ENCODE results near the gene PIH1D2.
"Not testable (repeated sequence)": the region's sequence is repeated elsewhere in the genome, so short reads cannot be mapped to it uniquely, and the experiment has no call there.

The PIH1D2 gene

DNA sequence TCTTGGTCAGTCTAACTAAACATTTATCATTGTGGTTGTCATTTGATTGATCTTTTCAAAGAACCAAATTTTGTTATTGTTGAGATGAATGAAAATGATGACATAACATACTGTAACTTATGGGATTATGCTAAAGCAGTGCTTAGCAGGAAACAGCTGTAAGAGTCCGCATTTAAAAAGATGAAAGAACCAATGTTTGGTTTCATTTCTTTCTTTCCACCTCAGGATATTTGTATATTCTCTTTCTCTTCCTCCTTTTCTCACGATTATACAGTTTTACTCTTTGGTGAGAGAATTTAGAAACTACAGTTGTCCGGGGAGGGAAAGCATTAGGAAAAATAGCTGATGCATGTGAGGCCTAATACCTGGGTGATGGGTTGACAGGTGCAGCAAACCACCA lies 23.1 kb downstream of the PIH1D2 start:
- no peak for DNase-seq

DNA sequence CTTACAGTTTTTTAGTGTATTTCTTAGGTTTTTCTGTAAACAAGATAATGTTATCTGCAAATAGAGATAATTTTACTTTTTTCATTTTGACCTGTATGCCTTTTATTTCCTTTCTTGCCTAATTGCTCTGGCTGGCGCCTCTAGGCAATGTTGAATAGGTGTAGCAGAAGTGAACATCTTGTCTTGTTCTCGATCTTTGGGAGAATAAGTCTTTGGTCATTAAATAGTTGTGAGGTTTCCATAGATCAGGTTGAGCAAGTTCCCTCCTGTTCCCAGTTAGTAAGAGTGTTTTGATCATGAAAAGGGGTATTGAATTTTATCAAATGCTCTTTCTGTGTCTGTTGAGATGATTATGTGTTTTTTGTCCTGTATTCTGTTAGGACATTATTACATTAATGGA lies 24.0 kb downstream of the PIH1D2 start:
- DNase-seq = no peak

DNA sequence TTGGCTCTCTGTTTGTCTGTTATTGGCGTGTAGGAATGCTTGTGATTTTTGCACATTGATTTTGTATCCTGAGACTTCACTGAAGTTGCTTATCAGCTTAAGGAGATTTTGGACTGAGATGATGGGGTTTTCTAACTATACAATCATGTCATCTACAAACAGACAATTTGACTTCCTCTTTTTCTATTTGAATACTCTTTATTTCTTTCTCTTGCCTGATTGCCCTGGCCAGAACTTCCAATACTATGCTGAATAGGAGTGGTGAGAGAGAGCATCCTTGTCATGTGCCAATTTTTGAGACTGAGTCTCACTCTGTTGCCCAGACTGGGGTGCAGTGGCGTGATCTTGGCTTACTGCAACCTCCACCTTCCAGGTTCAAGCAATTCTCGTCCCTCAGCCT lies 25.6 kb downstream of the PIH1D2 start:
- DNase-seq = not testable (repeated sequence)

DNA sequence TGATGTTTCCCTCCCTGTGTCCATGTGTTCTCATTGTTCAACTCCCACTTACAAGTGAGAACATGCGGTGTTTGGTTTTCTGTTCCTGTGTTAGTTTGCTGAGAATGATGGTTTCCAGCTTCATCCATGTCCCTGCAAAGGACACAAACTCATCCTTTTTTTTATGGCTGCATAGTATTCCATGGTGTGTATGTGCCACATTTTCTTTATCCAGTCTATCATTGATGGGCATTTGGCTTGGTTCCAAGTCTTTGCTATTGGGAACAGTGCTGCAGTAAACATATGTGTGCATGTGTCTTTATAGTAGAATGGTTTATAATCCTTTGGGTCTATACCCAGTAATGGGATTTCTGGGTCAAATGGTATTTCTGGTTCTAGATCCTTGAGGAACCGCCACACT lies 27.2 kb downstream of the PIH1D2 start:
- not testable (repeated sequence) for DNase-seq

DNA sequence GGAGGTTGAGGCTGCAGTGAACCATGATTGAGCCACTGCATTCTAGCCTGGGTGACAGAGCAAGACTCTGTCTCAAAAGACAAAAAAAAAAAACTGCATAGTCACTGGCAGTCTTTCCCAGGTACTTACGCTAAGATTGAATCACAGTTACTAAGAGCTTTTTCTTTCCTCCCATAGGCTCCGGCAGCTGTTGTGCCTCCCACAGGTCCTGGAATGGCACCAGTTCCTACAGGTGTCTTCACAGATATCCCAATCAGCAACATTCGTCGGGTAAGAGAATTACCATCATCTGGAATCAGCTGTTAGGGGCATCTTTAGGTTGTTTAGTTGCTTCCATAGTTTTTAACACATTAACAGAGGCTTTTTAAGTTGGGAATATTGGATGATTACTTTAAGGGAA lies 28.9 kb downstream of the PIH1D2 start:
- DNase-seq = no peak

DNA sequence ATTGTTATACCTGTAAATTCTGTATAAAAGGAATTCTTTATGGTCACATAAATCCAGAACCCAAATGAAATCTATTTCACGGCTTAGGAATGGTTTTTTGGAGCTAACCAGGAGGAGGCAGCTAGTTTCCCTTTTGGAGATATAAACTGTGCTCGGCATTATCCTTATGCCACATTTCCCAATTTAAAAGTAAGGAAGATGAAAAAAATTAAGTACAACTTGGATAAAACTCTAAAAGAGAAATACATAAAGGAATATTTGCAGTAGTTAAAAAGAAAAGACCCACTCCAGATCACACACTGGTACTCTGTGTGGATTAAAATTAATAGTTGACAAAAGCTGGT lies 30.9 kb downstream of the PIH1D2 start:
- DNase-seq = no peak

DNA sequence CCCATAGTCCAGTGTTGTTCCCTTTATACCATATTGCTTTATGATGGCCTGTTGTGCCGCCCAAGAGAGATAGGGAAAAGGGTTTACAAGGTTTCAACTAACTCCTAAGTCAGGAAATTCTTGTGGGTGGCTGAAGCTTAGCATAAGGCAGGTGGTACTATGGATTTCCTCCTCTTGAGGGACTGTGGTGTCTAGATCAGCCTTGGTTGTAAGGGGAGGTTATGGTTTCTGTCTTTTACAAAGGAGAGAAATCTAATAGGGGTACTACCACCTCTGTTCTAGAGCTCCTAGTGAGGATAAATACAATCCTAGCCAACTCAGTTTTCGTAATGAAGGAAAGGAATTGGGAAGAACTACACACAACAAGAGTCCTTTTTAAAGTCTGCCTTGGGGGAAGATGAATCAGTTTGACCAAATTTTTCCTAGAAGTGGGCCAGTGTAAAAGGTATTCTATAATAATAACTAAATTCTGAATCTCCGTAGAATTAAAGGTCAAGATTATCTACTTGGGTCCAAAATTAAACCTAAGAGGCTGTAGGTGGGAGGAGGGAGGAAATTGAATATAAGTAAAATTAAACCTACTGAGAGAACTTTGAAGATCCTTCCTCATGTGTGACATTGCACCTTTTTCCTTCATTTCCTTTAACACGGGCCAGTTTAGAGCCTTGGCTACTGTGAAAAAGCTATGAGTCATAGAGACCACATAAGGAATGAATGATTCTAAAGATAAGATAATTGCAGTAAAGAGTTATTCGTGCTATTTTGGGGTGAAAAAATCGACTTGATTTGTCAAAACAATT lies 31.5 kb downstream of the PIH1D2 start:
- DNase-seq = no peak

DNA sequence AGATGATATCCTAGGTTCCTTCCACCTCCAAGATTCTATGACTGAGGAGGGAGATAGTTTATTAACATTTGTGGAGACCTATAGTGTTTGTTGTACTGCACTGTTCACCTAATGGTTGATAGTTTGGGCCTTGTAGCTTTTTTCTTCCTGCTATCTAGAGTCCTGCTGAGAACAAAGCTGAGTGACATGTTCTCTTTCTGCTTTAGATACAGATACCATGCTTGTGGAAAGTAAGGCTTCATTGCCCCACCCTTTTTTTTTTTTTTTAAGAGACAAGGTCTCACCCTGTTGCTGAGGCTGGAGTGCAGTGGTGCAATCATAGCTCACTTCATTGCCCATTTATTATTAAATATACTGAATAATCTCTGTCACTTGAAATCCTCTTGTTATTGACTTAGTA lies 36.3 kb downstream of the PIH1D2 start:
- DNase-seq = no peak

DNA sequence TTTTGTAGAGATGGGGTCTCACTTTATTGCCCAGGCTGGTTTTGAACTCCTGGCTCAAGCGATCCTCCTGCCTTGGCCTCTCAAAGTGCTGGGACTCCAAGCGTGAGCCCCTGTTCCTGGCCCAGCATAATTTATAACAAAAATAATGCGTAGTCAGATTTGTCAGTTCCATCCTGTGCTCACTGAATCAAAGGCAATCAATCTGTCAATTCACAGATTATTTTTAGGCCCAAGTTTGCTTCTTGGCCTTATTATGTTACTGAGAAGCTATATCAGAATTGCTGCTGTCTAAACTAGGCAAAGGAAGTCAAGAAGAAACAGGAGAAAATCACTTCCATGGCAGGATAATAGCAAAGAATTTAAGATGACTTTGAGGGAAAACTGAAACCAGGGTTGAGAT lies 39.9 kb downstream of the PIH1D2 start:
- DNase-seq = no peak

DNA sequence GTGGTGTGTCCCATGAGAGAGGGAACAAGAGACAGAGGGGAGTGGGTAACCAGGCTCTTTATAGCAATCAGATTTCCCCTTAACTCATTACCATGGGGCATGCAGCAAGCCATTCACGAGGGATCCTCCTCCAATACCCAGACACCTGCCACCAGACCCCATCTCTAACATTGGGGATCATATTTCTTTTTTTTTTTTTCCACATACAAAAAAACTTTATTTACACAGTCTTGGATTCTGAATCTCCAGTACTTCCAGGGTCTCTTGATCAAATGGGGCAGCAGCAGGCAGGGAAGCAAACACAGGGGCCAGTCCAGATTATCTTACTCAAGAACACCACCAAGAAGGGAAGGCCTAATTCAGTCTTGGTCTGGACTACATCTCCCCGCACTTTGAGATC lies 44.4 kb downstream of the PIH1D2 start:
- DNase-seq = no peak

DNA sequence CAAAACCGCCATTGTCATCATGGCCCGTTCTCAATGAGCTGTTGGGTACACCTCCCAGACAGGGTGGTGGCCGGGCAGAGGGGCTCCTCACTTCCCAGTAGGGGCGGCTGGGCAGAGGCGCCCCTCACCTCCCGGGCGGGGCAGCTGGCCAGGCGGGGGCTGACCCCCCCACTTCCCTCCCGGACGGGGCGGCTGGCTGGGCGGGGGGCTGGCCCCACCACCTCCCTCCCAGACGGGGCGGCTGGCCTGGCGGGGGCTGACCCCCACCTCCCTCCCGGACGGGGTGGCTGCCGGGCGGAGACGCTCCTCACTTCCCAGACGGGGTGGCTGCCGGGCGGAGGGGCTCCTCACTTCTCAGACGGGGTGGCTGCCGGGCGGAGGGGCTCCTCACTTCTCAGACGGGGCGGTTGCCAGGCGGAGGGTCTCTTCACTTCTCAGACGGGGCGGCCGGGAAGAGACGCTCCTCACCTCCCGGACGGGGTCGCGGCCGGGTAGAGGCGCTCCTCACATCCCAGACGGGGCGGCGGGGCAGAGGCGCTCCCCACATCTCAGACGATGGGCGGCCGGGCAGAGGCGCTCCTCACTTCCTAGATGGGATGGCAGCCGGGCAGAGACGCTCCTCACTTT lies 46.9 kb downstream of the PIH1D2 start:
- DNase-seq = not testable (repeated sequence)

DNA sequence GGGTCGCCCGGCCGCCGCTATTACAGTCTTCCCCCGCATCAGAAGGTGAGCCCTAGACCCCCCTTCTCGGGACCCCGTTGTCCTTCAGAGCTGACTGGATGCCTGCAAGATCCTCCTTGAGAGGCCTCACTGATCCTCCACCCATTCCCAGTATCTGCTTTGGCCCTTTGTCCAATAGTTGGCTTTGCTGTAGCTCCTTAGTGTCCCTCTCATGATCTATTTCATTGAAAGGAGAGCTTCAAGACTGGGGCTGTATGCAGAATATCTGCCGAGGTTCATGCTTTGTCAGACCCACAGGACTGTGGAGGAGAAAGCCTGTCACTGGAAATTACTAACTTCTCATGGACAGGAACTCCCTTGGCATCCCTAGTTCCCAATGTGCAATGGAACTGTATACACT lies 48.1 kb downstream of the PIH1D2 start:
- no peak for DNase-seq

DNA sequence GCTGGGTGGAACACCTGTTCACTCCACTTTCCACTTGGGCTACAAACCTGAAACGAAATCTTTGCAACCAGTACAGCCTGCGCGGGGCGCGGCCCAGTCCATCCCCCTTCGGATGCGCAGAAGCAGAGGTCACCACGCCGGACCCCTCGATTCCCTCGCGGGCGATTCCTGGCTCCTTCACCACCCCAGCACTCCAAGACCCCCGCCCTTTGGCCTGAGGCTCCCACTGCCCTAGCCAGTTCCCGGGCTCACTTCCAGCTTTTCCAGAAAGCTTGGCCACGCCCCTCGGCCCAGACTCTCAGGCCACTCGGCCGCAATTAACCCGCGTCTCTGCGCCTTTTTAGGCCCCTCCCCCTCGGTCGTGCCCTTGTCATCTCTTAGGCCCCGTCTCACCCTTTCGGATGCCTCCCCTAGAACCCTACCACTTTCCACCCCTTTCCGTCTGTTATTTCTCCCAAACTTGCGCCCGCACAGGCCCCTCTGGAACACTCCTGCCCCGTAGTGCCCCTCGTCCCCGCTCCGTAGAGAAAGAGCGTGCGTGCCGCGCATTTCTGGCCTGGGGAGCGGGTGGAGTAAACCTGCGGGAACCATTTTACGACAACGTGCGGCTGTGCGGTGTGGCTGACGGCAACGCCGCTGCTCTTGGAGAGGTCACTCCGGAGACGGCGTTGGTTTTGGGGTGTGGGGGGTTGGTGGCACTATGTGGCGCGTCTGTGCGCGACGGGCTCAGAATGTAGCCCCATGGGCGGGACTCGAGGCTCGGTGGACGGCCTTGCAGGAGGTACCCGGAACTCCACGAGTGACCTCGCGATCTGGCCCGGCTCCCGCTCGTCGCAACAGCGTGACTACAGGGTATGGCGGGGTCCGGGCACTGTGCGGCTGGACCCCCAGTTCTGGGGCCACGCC lies 48.8 kb downstream of the PIH1D2 start, which contains the start of gene DLAT:
TSS of gene DLAT (plus strand) at position 636 of the 906 bp plus-strand sequence. CDS start at position 701, 65 bp downstream.
- peak; percentile 61 for DNase-seq

DNA sequence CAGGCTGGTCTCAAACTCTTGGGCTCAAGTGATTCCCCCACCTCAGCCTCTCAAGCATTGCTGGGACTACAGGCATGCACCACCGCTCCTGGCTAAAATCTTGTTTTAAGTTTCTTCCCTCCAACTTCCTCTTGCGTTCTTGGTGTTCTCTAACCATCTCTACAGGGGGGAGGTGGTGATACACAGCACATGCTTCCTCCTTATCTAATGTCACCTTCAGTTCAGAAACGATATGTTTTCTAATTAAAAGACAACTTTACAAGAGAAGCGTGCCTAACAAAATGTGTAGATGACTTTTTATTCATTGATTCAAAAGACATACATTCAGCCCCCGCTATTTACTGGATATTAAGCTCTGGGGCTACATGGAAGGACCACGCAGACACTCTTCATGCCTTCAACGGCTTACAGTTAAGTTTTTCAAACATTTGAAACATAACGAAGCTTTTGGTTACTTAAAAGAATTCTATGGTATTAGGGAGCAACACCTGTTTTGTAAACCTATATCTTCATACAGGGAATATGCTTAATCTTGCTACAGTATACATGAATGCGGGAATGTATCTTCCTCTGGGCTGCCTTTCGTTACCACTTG lies 49.5 kb downstream of the PIH1D2 start:
- no peak for DNase-seq

DNA sequence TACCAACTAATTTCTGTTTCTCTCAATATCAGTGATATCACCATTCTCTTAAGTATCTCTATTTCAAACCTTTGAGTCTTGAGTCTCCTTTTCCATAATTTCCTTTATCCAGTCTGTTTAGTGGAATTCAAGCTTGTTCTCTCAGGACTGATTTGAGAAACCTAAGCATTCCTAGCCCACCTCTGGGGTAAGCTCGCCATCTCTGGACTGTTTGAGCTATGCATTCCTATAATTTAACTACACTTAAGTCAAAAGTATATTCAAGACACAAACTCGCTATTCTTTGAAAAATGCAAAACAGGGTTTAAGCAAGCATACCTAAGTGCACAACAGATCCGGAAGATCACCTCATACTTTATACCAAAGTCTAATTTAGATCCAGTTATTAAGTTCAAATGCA lies 50.7 kb downstream of the PIH1D2 start:
- DNase-seq = no peak

DNA sequence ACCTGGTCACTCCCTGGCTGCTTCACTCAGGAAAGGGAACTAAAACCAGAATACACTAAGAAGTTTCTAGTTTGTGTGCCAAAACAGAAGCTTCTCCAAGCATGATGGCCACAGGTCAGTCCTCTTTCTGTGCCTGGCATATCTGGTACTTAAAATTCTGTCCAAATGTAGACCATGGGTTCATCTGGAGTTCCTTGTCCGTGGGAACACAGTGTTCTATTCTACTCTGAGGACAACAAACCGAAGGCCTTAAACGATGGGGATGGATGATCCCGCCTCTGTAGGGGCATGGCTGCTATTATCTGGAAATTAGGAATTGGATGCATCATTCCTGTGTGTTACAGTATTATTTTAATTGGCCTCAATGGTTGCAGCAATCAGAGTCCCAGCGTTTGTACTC lies 54.8 kb downstream of the PIH1D2 start:
- DNase-seq = no peak

Data from activated gamma-delta T cell (primary cell).